NCI-H82 treated with DMSO at 0.1 percent for 48 hours (cell line): ENCODE results near the gene TBXAS1.
"Not testable (repeated sequence)": the region's sequence is repeated elsewhere in the genome, so short reads cannot be mapped to it uniquely, and the experiment has no call there.

ENCODE experiments used
- DNase-seq: peaks from one replicate; lab custom pipeline; 2025; ENCODE audit not compliant: unreplicated experiment; lab: John Stamatoyannopoulos, UW

The TBXAS1 gene

DNA sequence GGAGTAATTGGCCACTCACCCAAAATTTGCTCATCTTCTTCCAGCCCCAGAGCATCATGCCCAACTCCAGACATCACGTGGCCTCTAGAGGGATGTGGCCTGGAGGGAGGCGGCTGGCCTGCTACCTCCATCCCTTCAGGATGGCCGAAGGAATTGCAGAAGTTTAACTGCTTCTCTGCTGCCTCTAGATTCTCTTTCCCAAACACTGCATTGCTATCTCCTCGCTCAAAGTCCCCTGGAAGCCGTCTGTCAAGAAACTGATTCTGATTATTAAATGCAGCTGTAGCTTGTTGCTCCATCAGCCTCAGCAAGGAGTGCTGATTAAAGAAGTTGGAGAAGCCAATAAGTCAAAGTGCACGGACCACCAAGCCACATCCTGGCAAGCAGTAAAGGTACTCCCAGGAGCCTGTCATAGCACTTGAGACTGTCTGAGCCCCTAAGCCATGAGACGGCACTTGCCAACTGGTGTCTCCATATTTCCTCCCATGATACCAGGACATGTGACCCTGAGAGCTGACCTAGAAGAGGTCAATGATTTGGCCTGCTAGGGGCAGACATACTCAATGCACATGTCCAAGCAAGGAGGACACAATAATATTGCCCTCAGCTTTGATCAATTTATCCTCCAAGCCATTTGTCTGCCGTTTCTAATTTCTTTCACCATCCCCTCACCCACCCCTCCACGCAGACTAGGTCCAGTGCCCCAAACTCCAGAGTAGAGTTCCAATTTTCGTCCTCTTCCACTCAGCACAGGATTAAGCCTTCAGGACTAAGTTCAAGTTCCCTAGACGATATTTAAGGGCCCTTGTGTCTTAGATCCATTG lies 84.2 kb downstream of the TBXAS1 start:
- no peak for DNase-seq

DNA sequence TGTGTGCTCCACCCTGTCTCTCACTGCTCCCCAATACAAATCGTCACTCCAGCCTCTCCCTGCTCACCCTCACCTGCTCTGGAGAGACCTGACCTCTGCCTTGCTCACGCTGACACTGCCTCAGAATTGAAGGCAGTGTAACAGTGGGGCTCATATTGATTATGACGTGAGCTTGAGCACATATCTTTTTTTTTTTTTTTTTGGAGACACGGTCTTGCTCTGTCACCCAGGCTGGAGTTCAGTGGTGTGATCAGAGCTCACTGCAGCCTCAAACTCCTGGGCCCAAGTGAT lies 84.7 kb downstream of the TBXAS1 start:
- DNase-seq, result no peak

DNA sequence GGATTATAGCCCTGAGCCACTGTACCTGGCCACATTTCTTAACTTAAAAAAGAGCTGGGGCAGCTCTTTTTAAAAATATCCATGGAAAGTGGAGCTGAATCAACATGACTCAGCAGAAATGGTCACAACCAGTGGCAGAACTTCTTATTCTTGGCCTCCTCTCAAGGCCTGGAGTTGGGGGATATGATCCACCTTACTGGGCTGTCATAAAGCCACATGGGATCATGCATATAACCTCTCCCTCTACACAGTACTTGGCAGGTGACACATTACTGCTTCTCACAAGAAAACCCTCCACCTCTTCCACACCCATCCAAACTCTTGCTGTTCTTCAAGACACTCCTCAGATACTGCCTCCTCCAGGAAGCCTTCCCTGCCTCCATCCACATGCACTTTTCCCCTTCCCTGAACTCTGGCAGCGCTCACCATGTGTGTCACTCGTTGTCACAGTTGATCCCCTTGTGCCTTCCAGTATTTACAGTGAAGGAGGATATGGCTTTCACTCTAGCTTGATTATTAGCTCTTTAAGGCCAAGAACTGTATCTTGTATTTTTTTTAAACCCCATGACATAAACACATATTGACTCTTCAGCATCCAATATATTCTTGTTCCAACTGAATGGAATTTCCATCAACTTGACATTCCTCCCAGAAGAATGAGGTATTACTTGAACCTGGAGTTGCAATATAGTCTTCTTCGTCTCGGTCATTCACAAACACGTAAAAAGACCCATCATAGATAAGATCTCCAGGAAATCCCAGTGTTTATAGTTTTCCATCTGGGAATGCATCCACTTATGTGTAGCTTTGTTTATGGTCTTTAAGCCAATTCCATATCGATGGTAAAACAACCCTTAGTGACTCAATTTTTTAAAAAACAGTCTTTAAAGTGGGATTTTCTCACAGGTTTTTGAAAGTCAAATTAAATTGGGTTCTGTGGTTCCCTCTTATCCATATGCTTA lies 85.5 kb downstream of the TBXAS1 start:
- DNase-seq, result no peak

DNA sequence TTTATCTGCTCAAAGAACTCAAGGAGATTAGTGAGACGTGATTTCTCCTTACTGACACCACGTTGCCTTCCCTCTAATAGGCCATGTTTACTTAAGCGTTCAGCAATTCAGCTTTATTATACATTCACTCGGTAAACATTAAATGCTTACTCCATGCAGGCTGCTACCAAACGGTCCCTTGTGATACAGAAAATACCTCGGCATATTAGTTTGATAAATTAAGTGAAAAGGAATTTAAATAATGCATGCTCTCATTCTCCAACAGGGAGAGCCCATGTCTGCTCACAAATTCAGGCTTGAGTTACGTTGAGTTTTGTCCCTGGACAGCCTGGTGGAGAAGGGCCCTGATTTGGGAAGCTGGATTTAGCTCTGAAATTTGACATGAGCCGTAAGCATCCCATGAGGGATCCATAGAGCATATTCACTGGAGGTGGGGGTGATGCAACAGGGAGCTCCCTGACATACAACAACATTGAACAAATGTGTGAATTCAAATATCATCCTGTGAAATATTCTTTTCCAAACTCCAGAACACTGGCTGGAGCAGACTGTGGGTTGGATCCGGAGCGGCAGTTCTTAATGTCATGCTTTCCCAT lies 86.3 kb downstream of the TBXAS1 start:
- DNase-seq, result no peak

DNA sequence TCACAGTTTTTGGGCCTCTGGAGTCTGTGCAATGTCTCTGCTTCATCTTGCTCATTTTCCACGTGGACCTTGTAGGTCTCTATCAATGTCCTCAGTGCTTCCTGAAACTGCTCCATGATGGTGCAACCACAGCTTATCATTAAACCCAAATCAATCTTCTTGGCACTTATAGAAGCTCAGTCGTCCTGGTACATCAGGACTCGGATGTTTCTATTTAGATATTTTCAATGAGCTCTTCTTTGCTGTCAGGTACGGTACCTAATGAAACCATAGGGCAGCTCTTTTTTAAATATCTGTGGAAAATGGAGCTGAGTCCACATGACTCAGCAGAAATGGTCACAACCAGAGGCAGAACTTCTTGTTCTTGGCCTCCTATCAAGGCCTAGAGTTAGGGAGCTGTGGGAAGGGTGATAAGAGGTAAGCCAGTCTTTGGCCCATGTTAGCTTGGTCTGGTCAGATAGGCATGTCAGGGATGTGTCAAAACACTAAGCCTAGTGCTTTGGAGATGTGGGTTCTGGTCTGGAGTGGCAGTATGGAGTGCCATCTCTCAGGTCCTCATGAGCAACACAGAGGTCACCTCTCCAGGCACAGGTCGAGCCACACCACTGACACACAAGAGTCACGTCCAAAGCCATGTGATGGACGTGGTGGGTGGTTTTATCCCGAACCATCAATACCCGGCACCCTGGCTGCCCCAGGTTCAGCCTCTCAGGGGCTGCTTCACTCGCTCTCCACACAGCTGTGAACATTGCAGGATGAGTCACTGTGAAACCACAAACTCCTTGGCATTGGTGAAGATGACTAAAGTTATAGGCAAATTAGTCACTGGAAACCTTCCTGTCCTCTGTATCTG lies 87.0 kb downstream of the TBXAS1 start:
- DNase-seq, result no peak

DNA sequence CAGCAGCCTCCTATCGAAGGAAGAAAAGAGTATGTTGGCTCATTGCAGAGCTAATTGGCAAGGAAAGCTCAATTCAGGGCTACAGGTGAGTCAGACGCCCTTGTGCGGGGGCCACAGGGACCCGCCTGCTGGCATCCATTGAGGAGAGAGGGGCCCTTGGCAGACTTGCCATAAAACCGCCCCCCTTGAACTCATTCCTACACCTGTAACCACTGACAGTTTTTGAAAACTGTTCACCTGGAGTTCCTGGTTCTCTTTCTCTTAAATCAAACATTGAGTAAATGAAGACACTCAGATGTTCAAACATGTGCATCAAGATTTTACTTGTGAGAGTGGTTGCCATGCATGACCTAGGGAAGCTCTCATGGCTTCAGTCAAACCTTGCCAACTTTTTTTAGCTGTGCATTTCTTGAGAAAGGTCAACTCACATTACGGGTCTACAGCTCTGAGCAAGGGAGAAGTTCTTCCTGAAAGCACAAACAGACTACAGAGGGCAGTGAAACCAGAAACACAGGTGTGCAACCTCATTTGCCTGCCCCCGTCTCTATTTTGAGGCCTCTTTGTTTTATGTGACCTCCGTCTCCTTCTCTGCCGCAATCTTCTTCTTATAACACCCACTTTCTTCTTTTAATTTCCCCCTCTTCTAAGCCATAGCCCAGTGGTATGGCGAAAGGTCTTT lies 87.8 kb downstream of the TBXAS1 start:
- no peak for DNase-seq

DNA sequence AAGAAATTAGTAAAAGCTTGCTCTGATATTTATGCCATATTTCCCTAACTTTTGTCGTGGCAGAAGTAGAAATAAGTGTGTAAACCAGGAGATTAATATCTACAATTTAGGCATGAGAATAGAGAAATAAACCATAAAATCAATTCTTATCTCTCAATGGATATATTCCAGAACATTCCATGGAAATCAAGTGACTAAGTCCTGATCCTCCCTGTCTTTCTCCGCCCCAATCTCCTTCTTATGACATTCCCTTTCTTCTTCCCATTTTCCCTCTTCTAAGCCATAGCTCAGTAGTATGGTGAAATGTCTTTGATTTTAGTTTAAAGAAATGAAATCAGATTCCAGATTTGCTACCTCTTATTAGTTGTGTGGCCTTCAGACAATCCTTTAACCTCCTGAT lies 88.8 kb downstream of the TBXAS1 start:
- no peak for DNase-seq

DNA sequence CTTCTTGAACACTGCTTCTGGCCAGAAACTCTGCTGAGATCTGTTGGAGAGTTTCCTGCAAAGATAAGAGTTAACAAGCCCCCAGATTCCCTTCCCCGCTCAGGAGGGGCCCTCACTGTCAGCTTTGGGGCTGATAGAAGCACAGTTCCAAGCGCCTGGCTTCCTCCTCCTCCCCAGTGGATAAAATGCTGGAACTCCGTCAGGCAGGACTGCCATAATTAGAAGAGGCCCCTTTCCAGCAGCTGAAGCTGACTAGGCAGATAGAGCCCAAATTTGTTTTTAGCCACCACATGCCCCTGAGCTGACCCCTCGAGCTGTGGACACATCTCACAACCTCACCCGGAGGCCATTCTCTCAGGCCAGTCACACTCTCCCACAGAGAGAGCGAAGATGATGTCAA lies 89.4 kb downstream of the TBXAS1 start:
- no peak for DNase-seq

DNA sequence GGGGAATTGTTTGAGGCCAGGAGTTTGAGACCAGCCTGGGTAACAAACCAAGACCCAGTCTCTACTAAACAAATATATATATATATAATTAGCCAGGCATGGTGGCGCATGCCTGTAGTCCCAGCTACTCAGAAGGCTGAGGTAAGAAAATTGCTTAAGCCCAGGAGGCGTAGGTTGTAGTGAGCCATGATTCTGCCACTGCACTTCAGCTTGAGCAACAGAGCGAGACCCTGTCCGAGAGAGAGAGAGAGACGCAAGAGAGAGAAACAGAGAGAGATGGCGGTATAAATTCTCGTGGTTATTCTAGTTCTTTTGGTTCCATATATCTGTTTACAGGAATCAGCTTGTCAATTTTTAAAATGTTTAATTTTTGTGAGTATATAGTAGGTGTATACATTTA lies 94.0 kb downstream of the TBXAS1 start:
- DNase-seq, result no peak

DNA sequence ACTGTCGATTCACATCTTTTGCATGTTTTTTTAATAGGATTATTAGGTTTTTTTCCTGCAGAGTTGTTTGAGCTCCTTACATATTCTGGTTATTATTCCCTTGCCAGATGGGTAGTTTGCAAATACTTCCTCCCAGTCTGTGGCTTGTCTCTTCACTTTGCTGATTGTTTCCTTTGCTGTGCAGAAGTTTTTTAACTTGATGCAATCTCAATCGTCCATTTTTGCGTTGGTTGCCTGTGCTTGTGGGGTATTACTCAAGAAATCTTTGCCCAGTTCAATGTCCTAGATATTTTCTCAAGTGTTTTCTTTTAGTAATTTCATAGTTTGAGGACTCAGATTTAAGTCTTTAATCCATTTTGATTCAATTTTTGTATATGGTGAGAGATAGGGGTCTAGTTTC lies 95.4 kb downstream of the TBXAS1 start:
- DNase-seq, result no peak

DNA sequence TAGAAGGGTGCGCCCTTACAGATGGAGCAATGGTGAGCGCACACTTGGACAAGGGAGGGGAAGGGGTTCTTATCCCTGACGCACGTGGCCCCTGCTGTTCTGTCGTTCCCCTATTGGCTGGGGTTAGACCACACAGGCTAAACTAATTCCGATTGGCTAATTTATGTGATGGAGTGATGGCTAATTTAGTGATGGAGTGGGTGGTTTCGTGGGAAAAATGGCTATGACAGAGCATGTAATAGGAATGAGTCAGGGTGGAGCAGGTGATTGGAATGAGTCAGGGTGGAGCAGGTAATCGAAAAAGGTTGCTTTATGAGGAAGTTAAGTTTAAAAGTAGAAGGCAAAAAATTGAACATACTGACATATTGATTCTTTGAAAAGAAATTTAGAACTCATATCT lies 100.2 kb downstream of the TBXAS1 start:
- DNase-seq, result not testable (repeated sequence)

DNA sequence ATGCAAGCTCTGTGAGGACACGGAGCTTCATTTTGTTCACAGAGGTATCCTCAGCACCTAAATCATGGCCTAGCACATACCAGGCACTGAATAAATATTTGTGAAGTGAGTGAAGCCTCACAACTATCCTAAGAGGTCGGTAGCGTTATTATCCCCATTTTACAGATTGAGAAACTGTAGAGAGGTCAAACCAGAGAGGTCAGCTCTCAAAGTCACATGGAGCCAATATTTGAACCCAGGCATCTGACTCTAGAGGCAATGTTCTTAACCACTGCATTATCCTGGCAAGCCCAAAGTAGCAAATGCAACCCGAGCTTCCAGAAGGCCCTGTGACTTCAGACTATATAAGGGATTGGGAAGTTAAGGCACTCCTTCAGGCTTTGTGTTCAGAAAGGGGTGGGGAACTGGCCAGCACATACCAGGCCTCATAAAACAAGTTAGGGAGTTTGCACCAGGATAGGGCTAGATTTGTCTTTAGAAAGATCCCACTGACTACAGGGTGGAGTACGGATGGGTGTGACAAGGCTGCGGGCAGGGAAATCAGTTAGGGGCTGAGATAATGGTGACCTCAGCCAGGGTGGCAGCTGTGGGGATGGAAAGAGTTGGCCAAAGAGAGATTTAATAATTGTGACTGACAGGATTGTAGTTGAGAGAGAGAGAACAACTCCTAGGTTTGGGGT lies 101.4 kb downstream of the TBXAS1 start:
- DNase-seq, result no peak

DNA sequence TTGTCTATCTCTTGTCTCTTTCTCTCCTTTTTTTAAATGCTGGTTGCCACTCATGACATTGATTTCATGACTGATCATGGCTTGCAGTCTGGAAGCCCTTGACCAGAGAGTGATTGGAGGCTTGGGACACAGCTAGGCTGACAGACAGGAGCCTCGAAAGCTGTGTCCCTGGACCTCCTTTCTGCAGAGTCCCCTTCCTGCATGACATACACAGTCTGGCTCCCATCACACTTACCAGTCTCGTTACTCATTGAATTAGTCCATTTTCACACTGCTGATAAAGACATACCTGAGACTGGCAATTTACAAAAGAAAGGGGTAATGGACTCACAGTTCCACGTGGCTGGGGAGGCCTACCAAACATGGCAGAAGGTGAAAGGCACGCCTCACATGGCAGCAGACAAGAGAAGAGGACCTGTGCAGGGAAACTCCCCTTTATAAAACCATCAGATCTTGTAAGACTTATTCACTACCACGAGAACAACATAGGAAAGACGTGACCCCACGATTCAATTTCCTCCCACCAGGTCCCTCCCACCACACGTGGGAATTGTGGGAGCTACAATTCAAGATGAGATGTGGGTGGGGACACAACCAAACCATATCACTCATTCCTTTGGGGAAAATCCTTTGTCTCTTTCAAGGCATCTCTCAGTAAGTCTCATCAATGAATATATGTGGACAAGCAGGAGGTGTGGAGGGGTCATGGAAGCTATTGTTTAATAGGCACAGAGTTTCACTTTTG lies 102.3 kb downstream of the TBXAS1 start:
- DNase-seq, result no peak

DNA sequence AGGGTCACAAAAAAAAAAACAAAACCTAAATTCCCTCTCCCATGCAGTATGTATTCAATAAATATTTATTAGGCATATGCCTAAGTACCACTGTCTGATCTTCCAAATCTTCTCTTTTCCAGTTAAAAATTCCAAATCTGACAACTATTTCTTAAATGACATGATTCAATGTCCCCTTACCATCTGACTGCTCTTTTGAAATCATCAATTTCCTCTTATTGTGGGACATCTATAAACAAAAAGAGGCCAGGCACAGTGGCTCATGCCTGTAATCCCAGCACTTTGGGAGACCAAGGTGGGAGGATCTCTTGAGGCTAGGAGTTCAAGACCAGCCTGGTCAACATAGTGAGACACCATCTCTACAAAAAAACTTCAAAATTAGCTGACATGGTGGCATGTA lies 103.5 kb downstream of the TBXAS1 start:
- no peak for DNase-seq

DNA sequence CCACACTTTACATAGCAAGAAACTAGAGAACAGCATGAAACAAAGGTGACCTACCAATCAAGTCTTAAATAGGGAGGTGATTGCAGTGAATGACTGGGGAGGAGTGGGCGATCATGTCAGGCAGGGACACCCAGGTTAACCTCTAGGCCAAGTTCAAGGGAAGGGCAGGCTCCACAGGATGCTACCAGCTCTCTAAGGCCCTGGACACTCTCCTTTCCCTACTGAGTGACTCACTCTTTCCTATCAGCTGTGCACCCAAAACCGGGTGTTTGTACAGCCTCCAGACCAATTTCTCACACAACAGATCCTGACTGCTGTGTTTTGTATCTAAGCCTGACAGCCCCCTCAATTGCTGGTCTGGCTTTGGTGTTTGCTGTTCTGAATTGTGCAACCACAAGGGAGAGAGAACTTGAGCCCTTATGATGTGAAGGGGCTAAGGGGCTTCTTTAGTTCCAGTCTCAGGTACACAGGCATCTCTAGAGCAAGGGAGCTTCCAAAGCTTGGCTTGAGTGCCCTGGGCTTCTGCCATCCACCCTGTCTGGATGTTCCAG lies 107.8 kb downstream of the TBXAS1 start:
- DNase-seq, result no peak

DNA sequence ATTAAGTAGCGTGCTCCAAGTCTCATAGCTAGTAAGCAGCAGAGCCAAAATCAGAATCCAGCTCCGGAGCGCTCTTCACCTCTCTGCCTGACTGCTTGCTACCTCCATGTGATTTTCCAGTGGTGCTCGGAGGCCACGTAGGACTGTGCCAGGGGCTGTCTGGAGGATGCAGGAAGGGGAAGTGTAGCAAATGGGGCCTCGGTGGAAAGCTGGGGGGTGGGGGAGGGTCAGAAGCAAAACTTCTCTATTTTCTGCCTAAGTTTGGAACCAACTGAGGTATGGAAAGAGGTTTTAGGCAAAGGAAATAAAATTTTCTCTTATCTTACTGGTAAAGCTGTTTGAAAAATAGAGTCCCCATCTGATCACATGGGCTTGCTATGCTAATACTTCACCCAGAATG lies 108.7 kb downstream of the TBXAS1 start:
- no peak for DNase-seq

DNA sequence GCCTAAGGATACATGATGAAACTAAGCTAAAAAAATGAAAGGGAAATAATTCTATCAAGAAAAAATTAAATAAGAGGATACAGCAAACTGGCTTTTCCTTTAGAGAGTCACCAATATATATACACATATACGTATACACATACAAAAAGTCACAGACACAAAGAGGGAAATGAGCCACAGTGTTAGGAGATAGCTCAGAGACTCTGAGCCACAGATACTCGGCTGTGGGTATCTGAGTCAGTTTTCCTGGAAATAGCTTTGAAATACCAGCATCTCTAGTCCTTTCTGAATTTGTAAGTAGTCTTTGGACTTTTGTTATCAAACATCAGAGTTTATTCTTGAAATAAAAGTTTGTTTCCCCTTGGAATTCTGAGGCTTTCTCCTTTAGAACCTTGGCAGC lies 111.8 kb downstream of the TBXAS1 start:
- DNase-seq, result no peak

DNA sequence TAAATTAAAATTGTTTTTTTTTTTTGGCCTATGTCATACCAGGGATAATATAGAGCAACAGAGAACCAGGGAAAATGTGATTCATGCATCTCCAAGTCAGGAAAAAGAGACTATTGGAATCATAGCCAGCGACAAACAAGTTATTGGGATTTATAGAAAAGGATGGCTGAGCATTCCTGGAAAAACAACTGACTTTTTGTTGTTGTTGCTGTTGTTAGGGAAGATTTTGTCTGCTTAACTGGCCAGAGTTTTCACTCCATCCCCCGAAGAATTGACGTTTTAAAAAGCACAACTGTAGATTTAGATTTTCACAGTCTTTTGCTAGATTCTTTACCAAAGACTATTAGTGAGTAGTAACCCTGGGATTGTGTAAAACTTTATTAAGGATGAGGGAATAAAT lies 112.4 kb downstream of the TBXAS1 start:
- DNase-seq, result no peak

DNA sequence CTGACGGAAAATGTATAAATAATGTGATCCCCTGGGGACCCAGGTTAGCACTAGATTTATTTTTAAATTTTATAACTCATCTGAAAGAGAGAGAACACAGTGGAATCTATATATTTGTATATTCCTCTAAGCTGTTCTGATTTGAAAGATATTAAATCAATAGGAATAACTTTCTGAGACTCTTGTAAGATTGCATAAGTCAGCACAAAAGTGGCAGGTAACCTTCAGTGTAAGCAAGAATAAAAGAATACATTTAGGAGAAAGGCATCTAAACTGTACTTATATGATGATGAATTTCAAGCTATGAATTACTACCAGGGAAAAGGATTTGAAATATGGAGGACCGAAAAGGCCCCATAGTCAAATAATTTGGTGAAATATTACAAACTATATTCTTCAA lies 112.8 kb downstream of the TBXAS1 start:
- no peak for DNase-seq
